NCI-H187 treated with DMSO at 0.1 percent for 48 hours (cell line): ENCODE data around the gene GPALPP1.
A peak's percentile ranks its signal among the peaks of the same experiment; 100 is the strongest.
"Not testable (repeated sequence)": the region's sequence is repeated elsewhere in the genome, so short reads cannot be mapped to it uniquely, and the experiment has no call there.

ENCODE experiments used
- DNase-seq: peaks from one replicate; lab custom pipeline; 2025; lab: John Stamatoyannopoulos, UW

The GPALPP1 gene

GRCh38 chr13:45007225-45007624, 17.9 kb downstream of the GPALPP1 start:
- DNase-seq: no peak

- no peak for DNase-seq
Measured at GRCh38 chr13:45007823-45008222, 18.5 kb downstream of the GPALPP1 start.

GRCh38 chr13:45011198-45011597, 21.9 kb downstream of the GPALPP1 start:
- DNase-seq: no peak

- DNase-seq: no peak
Measured at GRCh38 chr13:45015300-45015699, 26.0 kb downstream of the GPALPP1 start.

GRCh38 chr13:45016792-45017425, 27.6 kb downstream of the GPALPP1 start:
- no peak for DNase-seq

GRCh38 chr13:45019981-45020380, 30.6 kb downstream of the GPALPP1 start:
- DNase-seq: not testable (repeated sequence)

- no peak for DNase-seq
Measured at GRCh38 chr13:45021250-45021649, 31.9 kb downstream of the GPALPP1 start.

GRCh38 chr13:45024847-45025246, 35.5 kb downstream of the GPALPP1 start:
- DNase-seq: no peak

GRCh38 chr13:45034342-45034741, 45.0 kb downstream of the GPALPP1 start:
- DNase-seq: no peak

GRCh38 chr13:45036206-45036605, 46.9 kb downstream of the GPALPP1 start:
- DNase-seq: no peak

- no peak for DNase-seq
Measured at GRCh38 chr13:45040173-45040572, 50.8 kb downstream of the GPALPP1 start.

GRCh38 chr13:45040622-45041021, 51.3 kb downstream of the GPALPP1 start:
- DNase-seq: no peak

- DNase-seq: no peak
Measured at GRCh38 chr13:45042539-45042938, 53.2 kb downstream of the GPALPP1 start.

GRCh38 chr13:45046445-45046844, 57.1 kb downstream of the GPALPP1 start:
- DNase-seq: no peak

GRCh38 chr13:45047394-45048310, 58.3 kb downstream of the GPALPP1 start:
- peak; percentile 24 for DNase-seq

- DNase-seq: no peak
Measured at GRCh38 chr13:45048890-45049407, 59.6 kb downstream of the GPALPP1 start.

GRCh38 chr13:45049478-45049877, 60.1 kb downstream of the GPALPP1 start:
- DNase-seq: no peak

- no peak for DNase-seq
Measured at GRCh38 chr13:45051315-45051714, 62.0 kb downstream of the GPALPP1 start.

GRCh38 chr13:45055198-45055901, 66.0 kb downstream of the GPALPP1 start:
- DNase-seq: no peak

GRCh38 chr13:45055902-45056648, 66.7 kb downstream of the GPALPP1 start:
- DNase-seq: no peak

GRCh38 chr13:45060062-45060461, 70.7 kb downstream of the GPALPP1 start:
- DNase-seq: no peak
